HCT116 (cell line): ENCODE measurements around the gene NAB2. TPM values are rescaled to one million over a fixed set of nuclear protein-coding genes. Genes with fewer than 3 reads are reported as not detected.

Experiments used
- ATAC-seq: fragments of 200-7000 bp; cut with Tn5 transposase; 2 replicates; pipeline ENCODE4 v1.9.1; 2020; ENCODE audit warnings: mild to moderate bottlenecking, moderate library complexity
- BruUV-seq: library from RNA; stranded (reverse); fragments of 400-500 nt; replicated peaks from 2 replicates; lab custom pipeline; 2021; lab: Mats Ljungman, UMichigan
- CTCF ChIA-PET: fragments of 300-600 bp; sonication (Branson Sonifier 250); formaldehyde crosslinking; loops from one replicate; lab custom pipeline; 2021; ENCODE audit warnings: antibody characterized with exemption; lab: Charles Lee
- POLR2A ChIA-PET: fragments of 300-600, 350-600 bp; sonication (Branson Sonifier 250); formaldehyde crosslinking; loops from one replicate; lab custom pipeline; 2021; ENCODE audit warnings: antibody characterized with exemption; lab: Charles Lee
- RAD21 ChIA-PET, 2 experiments: fragments of 300-600 bp; sonication (Branson Sonifier 250); formaldehyde crosslinking; loops; one replicate each; lab custom pipeline; 2023; ENCODE audit warnings: low total read pairs in 2 of 2; ENCODE audit not compliant: uncharacterized antibody in 2 of 2, unreplicated experiment in 2 of 2, low non-redundant PET in 1 of 2; lab: Charles Lee
- DNase-seq: peaks from one replicate; pipeline ENCODE4 v3.0.0-alpha.2; 2010; ENCODE audit warnings: low read depth, low spot score
- H2AFZ ChIP-seq: fragments of 200-600 bp; shearing (Covaris generic), sonication (generic); 2 replicates; pipeline ENCODE4 v1.6.1; 2017; ENCODE audit warnings: low read depth, mixed run types, mixed read lengths, antibody characterized with exemption, low read length; ENCODE audit not compliant: poor library complexity, severe bottlenecking
- H3K27ac ChIP-seq: 2 replicates; pipeline ENCODE4 v1.5.1; 2012; ENCODE audit warnings: low read depth, low read length
- H3K27me3 ChIP-seq: fragments of 200-600 bp; sonication (generic); 2 replicates; pipeline ENCODE4 v1.6.1; 2016; ENCODE audit warnings: mixed run types, low read length, mixed read lengths; ENCODE audit not compliant: insufficient read depth
- H3K36me3 ChIP-seq, 2 experiments: fragments of 200-500 bp in 1 of 2; fragments of 200-600 bp in 1 of 2; sonication (Bioruptor generic) in 1 of 2; sonication (generic) in 1 of 2; 2 replicates each; pipeline versions ENCODE4 v1.5.1 to v1.6.1; 2014 to 2016; ENCODE audit warnings: low read length in 2 of 2, inconsistent platforms in 1 of 2, mixed read lengths in 1 of 2, mixed run types in 1 of 2; ENCODE audit not compliant: insufficient read depth in 2 of 2, control insufficient read depth in 1 of 2
- H3K4me1 ChIP-seq, 2 experiments: fragments of 200-600 bp in 1 of 2; sonication (generic) in 1 of 2; 2 replicates each; pipeline versions ENCODE4 v1.5.1 to v1.6.1; 2012 to 2017; ENCODE audit warnings: low read length in 2 of 2, inconsistent platforms in 1 of 2, mild to moderate bottlenecking in 1 of 2, mixed read lengths in 1 of 2, mixed run types in 1 of 2, moderate library complexity in 1 of 2; ENCODE audit not compliant: insufficient read depth in 2 of 2, control insufficient read depth in 1 of 2
- H3K4me2 ChIP-seq: fragments of 200-600 bp; sonication (generic); 2 replicates; pipeline ENCODE4 v1.6.1; 2017; ENCODE audit warnings: mixed run types, low read length, mixed read lengths
- H3K4me3 ChIP-seq, 2 experiments: fragments of 200-600 bp in 1 of 2; sonication (generic) in 1 of 2; replicated peaks in 1 of 2; 2 replicates each; pipeline ENCODE4 v1.5.1; 2011 to 2016; ENCODE audit warnings: low read length in 2 of 2, control low read depth in 1 of 2, low read depth in 1 of 2, mild to moderate bottlenecking in 1 of 2, mixed read lengths in 1 of 2, mixed run types in 1 of 2
- H3K79me2 ChIP-seq: fragments of 200-600 bp; sonication (generic); 2 replicates; pipeline ENCODE4 v1.6.1; 2017; ENCODE audit warnings: mild to moderate bottlenecking, mixed run types, low read length, moderate library complexity, mixed read lengths; ENCODE audit not compliant: insufficient read depth
- H3K9ac ChIP-seq: fragments of 200-600 bp; sonication (generic); 2 replicates; pipeline ENCODE4 v1.6.1; 2016; ENCODE audit warnings: low read length, mixed read lengths
- H3K9me2 ChIP-seq: fragments of 200-600 bp; sonication (generic), shearing (Covaris generic); 2 replicates; pipeline ENCODE4 v1.6.1; 2017; ENCODE audit warnings: mixed run types, mild to moderate bottlenecking, moderate library complexity; ENCODE audit not compliant: insufficient read depth
- H3K9me3 ChIP-seq, 2 experiments: fragments of 200-500 bp in 1 of 2; fragments of 200-600 bp in 1 of 2; sonication (Bioruptor generic) in 1 of 2; sonication (generic) in 1 of 2; 2 replicates each; pipeline ENCODE4 v1.6.1; 2014 to 2017; ENCODE audit warnings: low read length in 2 of 2, mixed read lengths in 2 of 2, inconsistent platforms in 1 of 2, low read depth in 1 of 2, mild to moderate bottlenecking in 1 of 2, mixed run types in 1 of 2, moderate library complexity in 1 of 2; ENCODE audit not compliant: control insufficient read depth in 1 of 2, insufficient read depth in 1 of 2
- H4K20me1 ChIP-seq: fragments of 200-600 bp; sonication (generic), shearing (Covaris generic); 2 replicates; pipeline ENCODE4 v1.6.1; 2017; ENCODE audit warnings: mixed run types, mild to moderate bottlenecking, moderate library complexity; ENCODE audit not compliant: insufficient read depth
- CBX3 ChIP-seq: IDR thresholded peaks from 2 replicates; pipeline ENCODE4 v1.6.1; 2012; ENCODE audit warnings: low read depth
- CEBPB ChIP-seq: IDR thresholded peaks from 2 replicates; pipeline ENCODE4 v1.6.1; 2012; ENCODE audit warnings: low read depth
- EGR1 ChIP-seq: IDR thresholded peaks from 2 replicates; pipeline ENCODE4 v1.6.1; 2012; ENCODE audit warnings: low read depth
- ELF1 ChIP-seq: IDR thresholded peaks from 2 replicates; pipeline ENCODE4 v1.6.1; 2012; ENCODE audit warnings: low read depth, borderline replicate concordance
- EZH2 ChIP-seq: fragments of 200-600 bp; sonication (generic); IDR thresholded peaks from 2 replicates; pipeline ENCODE4 v1.6.1; 2017; ENCODE audit warnings: antibody characterized with exemption, mixed run types
- EZH2phosphoT487 ChIP-seq: fragments of 200-600 bp; IDR thresholded peaks from 2 replicates; pipeline ENCODE4 v1.6.1; 2018; ENCODE audit warnings: antibody characterized with exemption, borderline replicate concordance
- FOSL1 ChIP-seq: IDR thresholded peaks from 2 replicates; pipeline ENCODE4 v1.6.1; 2012; ENCODE audit warnings: low read depth
- JUND ChIP-seq: IDR thresholded peaks from 2 replicates; pipeline ENCODE4 v1.6.1; 2012
- POLR2A ChIP-seq: IDR thresholded peaks from 2 replicates; pipeline ENCODE4 v1.7.0; 2011; ENCODE audit warnings: borderline replicate concordance; ENCODE audit not compliant: insufficient read depth, insufficient read length; ENCODE audit errors: extremely low read depth
- POLR2AphosphoS5 ChIP-seq: IDR thresholded peaks from 2 replicates; pipeline ENCODE4 v1.6.1; 2011; ENCODE audit warnings: mild to moderate bottlenecking, low read depth, low read length, moderate library complexity
- RAD21 ChIP-seq: IDR thresholded peaks from 2 replicates; pipeline ENCODE4 v1.6.1; 2012; ENCODE audit warnings: low read depth, mild to moderate bottlenecking
- SIN3A ChIP-seq: IDR thresholded peaks from 2 replicates; pipeline ENCODE4 v1.6.1; 2012; ENCODE audit warnings: low read depth
- SP1 ChIP-seq: IDR thresholded peaks from 2 replicates; pipeline ENCODE4 v1.6.1; 2012; ENCODE audit warnings: low read depth
- SRF ChIP-seq: IDR thresholded peaks from 2 replicates; pipeline ENCODE4 v1.6.1; 2012; ENCODE audit warnings: low read depth
- TCF7L2 ChIP-seq: IDR thresholded peaks from 2 replicates; pipeline ENCODE4 v1.7.0; 2011; ENCODE audit warnings: borderline replicate concordance, inconsistent platforms; ENCODE audit not compliant: insufficient read depth, insufficient read length; ENCODE audit errors: extremely low read depth
- intact Hi-C: fragments of 100-400 bp; cut with micrococcal nuclease; formaldehyde crosslinking; loops from 2 replicates; pipeline ENCODE4 v1.10.0; 2022
- total RNA-seq: library from RNA; stranded (reverse); gene quantifications from one replicate; pipeline ENCODE4 v1.2.1, GENCODE V29; 2021; ENCODE audit not compliant: unreplicated experiment
- TF ChIP-seq, protein P1 (sequence below): IDR thresholded peaks from 2 replicates; pipeline ENCODE4 v1.6.1; 2012; ENCODE audit warnings: low read depth
- TF ChIP-seq, protein P2 (sequence below), 3 experiments: fragments of 200-600 bp in 1 of 3; sonication (generic) in 1 of 3; IDR thresholded peaks in 2 of 3; conservative IDR thresholded peaks in 1 of 3; 2 replicates each; pipeline ENCODE4 v1.5.1; 2012 to 2017; ENCODE audit warnings: low read depth in 2 of 3, low read length in 2 of 3, antibody characterized with exemption in 1 of 3, borderline replicate concordance in 1 of 3, control low read depth in 1 of 3, mild to moderate bottlenecking in 1 of 3, mixed read lengths in 1 of 3, mixed run types in 1 of 3, moderate library complexity in 1 of 3; ENCODE audit not compliant: insufficient read depth in 1 of 3
- TF ChIP-seq, protein P3 (sequence below): IDR thresholded peaks from 2 replicates; pipeline ENCODE4 v1.6.1; 2011; ENCODE audit warnings: mild to moderate bottlenecking, low read length, moderate library complexity; ENCODE audit not compliant: insufficient replicate concordance; ENCODE audit errors: extremely low read depth
- TF ChIP-seq, protein P4 (sequence below): IDR thresholded peaks from 2 replicates; pipeline ENCODE4 v1.6.1; 2012

The NAB2 gene
- total RNA-seq, 1 experiment from 2014 or later: 77.1 TPM

DNA sequence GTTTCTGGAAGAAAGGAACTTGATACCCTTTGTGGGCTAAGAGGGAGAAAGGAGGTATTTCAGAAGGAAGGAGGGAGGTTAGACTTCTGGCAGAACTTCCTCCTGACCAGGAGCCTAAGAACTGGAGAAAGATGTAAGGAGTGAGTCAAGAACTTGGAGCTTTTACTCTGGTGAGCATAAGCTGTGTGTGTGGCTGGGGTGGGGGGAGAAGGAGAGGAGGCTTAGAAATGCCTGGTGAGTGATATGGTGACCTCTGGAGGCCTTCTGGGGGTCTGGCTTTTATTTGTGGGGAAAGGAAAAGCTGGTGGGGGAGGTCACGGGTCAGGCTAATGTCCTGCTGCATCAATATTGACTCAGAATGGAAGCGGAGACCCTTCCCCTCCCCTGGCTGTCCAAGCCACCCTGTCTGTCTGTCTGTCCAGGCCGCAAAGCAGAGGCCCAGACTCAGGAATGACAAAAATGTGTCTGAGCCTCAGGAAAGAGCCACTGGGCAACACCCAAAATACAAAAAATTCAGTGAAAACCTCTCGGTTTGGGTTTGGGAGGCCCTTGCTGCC lies 44.2 kb downstream of the NAB2 start:
- Histone ChIP-seq H3K9me2 (no peaks in the 10 kb centered on the region), H3K27ac (no peak overlapping the region), H3K27me3 (no peaks in the 10 kb centered on the region), H3K4me2 (no peak overlapping the region; the same call in 1 of the 2 replicates), H3K9ac (no peak overlapping the region), H4K20me1 (no peaks in the 10 kb centered on the region), H3K79me2 (no peaks in the 10 kb centered on the region), H3K4me3 (no peak overlapping the region), H3K4me1 (peaks cover 0 to 23% of the 10 kb centered on the region in 2 experiments; a peak in 2 of 4 replicates), H3K9me3 (no peaks in the 10 kb centered on the region), H3K36me3 (no peaks in the 10 kb centered on the region), H2AFZ (no peak overlapping the region)
- intact Hi-C loops: no loop called here
- no TSS peak for BruUV-seq
- no peak for ATAC-seq
- ChIA-PET CTCF (no interaction called here), RAD21 (no interaction called here), POLR2A (no interaction called here)
- DNase-seq: no peak
- TF ChIP-seq SP1 (no peak), EGR1 (no peak), TCF7L2 (no peak), SIN3A (no peak), POLR2AphosphoS5 (no peak), JUND (no peak), CEBPB (no peak), FOSL1 (no peak), RAD21 (no peak), ELF1 (no peak), POLR2A (no peak), CBX3 (no peak), EZH2phosphoT487 (no peak), EZH2 (no peak), SRF (no peak)
- TF ChIP-seq, protein P1, sequence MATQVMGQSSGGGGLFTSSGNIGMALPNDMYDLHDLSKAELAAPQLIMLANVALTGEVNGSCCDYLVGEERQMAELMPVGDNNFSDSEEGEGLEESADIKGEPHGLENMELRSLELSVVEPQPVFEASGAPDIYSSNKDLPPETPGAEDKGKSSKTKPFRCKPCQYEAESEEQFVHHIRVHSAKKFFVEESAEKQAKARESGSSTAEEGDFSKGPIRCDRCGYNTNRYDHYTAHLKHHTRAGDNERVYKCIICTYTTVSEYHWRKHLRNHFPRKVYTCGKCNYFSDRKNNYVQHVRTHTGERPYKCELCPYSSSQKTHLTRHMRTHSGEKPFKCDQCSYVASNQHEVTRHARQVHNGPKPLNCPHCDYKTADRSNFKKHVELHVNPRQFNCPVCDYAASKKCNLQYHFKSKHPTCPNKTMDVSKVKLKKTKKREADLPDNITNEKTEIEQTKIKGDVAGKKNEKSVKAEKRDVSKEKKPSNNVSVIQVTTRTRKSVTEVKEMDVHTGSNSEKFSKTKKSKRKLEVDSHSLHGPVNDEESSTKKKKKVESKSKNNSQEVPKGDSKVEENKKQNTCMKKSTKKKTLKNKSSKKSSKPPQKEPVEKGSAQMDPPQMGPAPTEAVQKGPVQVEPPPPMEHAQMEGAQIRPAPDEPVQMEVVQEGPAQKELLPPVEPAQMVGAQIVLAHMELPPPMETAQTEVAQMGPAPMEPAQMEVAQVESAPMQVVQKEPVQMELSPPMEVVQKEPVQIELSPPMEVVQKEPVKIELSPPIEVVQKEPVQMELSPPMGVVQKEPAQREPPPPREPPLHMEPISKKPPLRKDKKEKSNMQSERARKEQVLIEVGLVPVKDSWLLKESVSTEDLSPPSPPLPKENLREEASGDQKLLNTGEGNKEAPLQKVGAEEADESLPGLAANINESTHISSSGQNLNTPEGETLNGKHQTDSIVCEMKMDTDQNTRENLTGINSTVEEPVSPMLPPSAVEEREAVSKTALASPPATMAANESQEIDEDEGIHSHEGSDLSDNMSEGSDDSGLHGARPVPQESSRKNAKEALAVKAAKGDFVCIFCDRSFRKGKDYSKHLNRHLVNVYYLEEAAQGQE: no peak
- TF ChIP-seq, protein P2, sequence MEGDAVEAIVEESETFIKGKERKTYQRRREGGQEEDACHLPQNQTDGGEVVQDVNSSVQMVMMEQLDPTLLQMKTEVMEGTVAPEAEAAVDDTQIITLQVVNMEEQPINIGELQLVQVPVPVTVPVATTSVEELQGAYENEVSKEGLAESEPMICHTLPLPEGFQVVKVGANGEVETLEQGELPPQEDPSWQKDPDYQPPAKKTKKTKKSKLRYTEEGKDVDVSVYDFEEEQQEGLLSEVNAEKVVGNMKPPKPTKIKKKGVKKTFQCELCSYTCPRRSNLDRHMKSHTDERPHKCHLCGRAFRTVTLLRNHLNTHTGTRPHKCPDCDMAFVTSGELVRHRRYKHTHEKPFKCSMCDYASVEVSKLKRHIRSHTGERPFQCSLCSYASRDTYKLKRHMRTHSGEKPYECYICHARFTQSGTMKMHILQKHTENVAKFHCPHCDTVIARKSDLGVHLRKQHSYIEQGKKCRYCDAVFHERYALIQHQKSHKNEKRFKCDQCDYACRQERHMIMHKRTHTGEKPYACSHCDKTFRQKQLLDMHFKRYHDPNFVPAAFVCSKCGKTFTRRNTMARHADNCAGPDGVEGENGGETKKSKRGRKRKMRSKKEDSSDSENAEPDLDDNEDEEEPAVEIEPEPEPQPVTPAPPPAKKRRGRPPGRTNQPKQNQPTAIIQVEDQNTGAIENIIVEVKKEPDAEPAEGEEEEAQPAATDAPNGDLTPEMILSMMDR (IDR thresholded peaks at IDR 0.05 in 2 of 3, conservative IDR thresholded peaks at IDR 0.05 in 1 of 3; ENCODE audit: borderline replicate concordance in 1 of 3, insufficient read depth in 1 of 3, low read depth in 2 of 3, low read length in 2 of 3): no peak
- TF ChIP-seq, protein P3, sequence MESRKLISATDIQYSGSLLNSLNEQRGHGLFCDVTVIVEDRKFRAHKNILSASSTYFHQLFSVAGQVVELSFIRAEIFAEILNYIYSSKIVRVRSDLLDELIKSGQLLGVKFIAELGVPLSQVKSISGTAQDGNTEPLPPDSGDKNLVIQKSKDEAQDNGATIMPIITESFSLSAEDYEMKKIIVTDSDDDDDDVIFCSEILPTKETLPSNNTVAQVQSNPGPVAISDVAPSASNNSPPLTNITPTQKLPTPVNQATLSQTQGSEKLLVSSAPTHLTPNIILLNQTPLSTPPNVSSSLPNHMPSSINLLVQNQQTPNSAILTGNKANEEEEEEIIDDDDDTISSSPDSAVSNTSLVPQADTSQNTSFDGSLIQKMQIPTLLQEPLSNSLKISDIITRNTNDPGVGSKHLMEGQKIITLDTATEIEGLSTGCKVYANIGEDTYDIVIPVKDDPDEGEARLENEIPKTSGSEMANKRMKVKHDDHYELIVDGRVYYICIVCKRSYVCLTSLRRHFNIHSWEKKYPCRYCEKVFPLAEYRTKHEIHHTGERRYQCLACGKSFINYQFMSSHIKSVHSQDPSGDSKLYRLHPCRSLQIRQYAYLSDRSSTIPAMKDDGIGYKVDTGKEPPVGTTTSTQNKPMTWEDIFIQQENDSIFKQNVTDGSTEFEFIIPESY: no peak
- TF ChIP-seq, protein P4, sequence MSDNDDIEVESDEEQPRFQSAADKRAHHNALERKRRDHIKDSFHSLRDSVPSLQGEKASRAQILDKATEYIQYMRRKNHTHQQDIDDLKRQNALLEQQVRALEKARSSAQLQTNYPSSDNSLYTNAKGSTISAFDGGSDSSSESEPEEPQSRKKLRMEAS: no peak
